ENCODE results near the gene GLP1R.

DNA sequence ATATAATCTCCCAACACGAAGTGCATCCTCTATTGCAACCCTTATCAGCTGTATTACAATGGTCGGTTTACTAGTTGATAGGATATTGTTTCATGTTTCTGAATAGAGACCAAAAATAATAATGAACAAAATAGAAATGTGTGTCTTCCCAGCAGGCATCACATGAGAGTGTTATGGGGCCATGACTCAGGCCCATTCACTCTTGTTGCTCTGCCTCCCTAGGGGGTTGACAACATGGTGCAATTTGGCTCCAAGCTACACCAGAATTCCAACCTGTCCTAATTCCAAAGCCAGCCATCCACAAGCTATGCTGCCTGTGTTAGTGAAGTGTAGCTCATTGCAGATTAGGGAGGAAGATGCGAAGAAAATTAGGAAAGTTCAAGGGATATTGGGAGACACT is 79.5 kb downstream of the GLP1R start:
- TF ChIP-seq, protein P1, sequence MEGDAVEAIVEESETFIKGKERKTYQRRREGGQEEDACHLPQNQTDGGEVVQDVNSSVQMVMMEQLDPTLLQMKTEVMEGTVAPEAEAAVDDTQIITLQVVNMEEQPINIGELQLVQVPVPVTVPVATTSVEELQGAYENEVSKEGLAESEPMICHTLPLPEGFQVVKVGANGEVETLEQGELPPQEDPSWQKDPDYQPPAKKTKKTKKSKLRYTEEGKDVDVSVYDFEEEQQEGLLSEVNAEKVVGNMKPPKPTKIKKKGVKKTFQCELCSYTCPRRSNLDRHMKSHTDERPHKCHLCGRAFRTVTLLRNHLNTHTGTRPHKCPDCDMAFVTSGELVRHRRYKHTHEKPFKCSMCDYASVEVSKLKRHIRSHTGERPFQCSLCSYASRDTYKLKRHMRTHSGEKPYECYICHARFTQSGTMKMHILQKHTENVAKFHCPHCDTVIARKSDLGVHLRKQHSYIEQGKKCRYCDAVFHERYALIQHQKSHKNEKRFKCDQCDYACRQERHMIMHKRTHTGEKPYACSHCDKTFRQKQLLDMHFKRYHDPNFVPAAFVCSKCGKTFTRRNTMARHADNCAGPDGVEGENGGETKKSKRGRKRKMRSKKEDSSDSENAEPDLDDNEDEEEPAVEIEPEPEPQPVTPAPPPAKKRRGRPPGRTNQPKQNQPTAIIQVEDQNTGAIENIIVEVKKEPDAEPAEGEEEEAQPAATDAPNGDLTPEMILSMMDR (IDR thresholded peaks at IDR 0.05; ENCODE audit: borderline replicate concordance, extremely low read depth, low read length, poor library complexity, severe bottlenecking) = no peak
- TF ChIP-seq EZH2 (IDR thresholded peaks at IDR 0.05; ENCODE audit: borderline replicate concordance, low read depth, low read length, severe bottlenecking) = no peak

Measured in DND-41 (cell line).